ENCODE data around the gene APOD.
"Not testable (repeated sequence)": the region's sequence is repeated elsewhere in the genome, so short reads cannot be mapped to it uniquely, and the experiment has no call there.

Gene APOD

DNA sequence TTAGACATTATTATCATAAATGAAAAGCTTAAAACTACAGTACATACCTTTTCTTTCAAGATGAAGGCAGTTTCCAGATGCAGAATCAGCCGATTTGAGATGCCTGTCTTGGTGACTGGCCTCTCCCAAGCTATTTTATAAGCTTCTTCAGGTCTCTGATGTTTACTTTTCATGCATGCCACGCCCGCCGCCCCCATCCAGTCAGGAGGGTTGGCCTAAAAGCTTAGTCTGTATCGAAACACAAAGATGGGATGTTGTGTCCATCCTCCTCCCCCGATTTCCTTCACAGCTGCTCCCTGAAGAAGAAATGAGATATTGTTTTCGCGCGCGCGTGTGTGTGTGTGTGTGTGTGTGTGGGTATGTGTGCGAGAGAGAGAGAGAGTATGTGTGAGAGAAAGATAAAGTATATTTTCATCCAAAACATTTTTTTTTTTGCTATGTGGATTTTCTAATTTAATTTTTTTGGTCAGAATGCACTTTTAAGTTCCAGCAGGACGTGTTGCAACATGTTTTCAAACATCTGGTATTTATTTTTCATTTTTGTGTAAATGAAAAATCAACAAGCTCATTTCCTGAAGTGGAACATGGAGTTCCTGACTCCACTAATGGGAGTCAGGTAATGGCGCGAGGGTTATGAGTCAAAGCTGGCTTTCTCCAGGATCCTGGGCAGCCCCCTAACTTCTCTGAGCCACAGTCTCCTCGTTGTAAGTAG, at the start of gene APOD:
Gene APOD, minus strand, starts transcription at position 110 of the 712 bp plus-strand sequence. CDS start 4,479 bp downstream, outside the sequence.
- CTCF ChIA-PET = interaction anchor here (0.6 kb wide), 1 partner anchor 409 kb away, joined by 5 read pairs; no protein-coding TSS in a partner anchor
- POLR2A ChIA-PET = interaction anchor here (1.9 kb wide), 1 partner anchor 41 kb away, joined by 4 read pairs; the partner anchor contains the start of gene PPP1R2
- DNase-seq (ENCODE audit: extremely low spot score) = no peak
- no peak for TF ChIP-seq HDGF (IDR thresholded peaks at IDR 0.05; ENCODE audit: borderline replicate concordance)
- TF ChIP-seq ELF4 (IDR thresholded peaks at IDR 0.05) = no peak
- TF ChIP-seq FOXM1 (IDR thresholded peaks at IDR 0.05; ENCODE audit: borderline replicate concordance) = no peak
- TF ChIP-seq SP1 (IDR thresholded peaks at IDR 0.05) = no peak
- TF ChIP-seq ZNF384 (IDR thresholded peaks at IDR 0.05) = no peak
- no peak for TF ChIP-seq SUZ12 (IDR thresholded peaks at IDR 0.05)
- no peak for TF ChIP-seq LEF1 (IDR thresholded peaks at IDR 0.05; ENCODE audit: borderline replicate concordance)
- no peak for TF ChIP-seq NFRKB (IDR thresholded peaks at IDR 0.05)
- no peak for TF ChIP-seq ARNT (IDR thresholded peaks at IDR 0.05)
- no peak for TF ChIP-seq CTBP1 (IDR thresholded peaks at IDR 0.05; ENCODE audit: borderline replicate concordance)
- TF ChIP-seq BHLHE40 (IDR thresholded peaks at IDR 0.05; ENCODE audit: borderline replicate concordance) = no peak

DNA sequence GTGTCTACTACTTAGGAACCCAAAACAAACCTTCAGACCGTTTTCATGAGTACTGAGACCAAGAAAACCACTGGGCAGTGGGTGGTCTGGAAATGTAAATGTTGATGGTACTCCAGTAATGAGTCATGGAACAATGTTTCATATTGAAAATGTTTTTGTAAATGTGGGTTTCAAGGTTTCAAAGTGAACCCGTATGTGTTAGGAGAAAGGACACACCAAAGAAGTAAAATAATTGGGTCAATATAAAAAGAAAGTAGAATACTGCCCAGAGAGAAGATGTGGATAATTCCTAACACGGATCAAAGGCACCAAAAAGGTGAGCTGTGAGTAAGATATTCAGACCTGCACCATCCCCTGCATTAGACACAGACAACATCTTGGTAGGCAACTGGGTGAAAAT, 49.6 kb upstream of the APOD start:
- POLR2A ChIA-PET; DNase-seq (ENCODE audit: extremely low spot score); CTCF ChIA-PET: not testable (repeated sequence)

DNA sequence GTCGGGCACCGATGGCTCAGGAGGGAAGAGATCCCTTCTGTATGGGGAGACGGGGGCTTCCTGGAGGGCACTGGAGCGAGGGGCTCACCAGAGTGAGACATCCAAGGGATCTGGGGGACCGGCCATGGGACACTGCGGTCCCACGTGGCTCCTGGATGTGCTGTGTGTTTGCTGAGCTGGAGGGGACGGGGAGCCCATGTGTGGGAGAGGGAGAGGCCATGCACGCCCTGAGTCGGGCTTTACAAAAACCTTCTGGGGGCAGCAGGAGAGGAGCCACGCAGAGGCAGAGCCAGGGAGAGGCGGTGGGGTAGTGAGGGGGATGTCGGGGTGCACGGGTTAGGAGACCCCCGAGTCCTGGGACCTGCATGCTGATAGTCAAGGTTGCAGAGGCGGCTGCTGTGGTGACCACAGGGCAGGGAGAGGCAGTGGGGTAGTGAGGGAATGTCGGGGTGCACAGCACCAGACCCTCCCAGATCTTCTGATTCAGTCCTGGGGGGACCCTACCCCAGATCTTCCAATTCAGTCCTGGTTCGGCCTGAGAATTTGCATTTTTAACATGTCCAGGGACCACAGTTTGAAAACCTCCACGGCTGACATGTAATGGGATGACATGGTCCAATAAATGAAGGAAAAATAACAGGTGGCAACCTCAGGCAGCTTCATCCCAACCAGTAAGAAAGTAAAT, 48.9 kb upstream of the APOD start:
- DNase-seq (ENCODE audit: extremely low spot score); POLR2A ChIA-PET; CTCF ChIA-PET: not testable (repeated sequence)

DNA sequence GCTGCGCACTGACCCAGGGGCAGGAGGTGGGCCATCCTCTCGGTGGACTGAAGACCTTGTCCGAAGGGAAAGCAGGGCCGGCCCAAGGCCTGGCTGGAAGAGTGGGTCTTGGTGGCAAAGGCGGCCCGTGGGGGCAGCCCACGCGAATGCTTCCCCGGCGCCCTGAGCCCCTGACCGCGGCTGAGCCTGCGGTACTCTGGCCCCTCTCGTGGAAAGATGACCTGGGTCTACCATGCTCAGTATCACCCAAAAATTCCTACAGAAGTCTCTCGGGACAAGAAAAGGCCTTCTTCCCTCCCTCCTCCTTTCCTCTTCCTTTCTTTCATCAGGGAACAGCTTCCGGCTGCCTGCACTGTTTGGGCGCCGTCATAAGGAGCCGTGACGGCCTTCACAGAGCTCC, 48.3 kb upstream of the APOD start:
- POLR2A ChIA-PET; DNase-seq (ENCODE audit: extremely low spot score); CTCF ChIA-PET: not testable (repeated sequence)

DNA sequence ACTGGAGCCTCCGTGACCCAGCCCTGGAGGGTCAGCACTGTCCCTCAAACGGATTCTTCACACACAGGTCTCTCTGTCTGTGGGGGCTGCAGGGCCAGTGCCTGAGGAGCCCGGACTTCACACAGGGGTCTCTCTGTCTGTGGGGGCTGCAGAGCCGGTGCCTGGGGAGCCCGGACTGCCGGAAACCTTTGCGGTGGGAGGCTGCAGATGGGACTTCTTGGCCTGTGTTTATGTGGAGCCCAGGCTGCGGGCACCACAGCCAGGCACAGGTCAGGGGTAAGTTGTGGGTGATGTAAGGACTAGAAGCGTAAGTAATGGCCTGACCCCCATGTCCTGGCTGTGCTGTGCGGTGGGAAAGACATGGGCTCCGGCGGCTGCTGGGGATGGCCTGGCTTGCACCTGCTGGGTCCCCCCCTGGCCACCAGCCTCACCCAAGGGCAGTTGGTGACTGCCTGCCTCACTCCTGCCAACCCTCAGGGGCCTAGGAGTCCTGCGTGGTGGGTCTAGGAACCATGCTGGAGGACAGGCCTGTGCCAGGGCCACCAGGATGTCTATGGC, 47.3 kb upstream of the APOD start:
- DNase-seq (ENCODE audit: extremely low spot score); POLR2A ChIA-PET; CTCF ChIA-PET: not testable (repeated sequence)

DNA sequence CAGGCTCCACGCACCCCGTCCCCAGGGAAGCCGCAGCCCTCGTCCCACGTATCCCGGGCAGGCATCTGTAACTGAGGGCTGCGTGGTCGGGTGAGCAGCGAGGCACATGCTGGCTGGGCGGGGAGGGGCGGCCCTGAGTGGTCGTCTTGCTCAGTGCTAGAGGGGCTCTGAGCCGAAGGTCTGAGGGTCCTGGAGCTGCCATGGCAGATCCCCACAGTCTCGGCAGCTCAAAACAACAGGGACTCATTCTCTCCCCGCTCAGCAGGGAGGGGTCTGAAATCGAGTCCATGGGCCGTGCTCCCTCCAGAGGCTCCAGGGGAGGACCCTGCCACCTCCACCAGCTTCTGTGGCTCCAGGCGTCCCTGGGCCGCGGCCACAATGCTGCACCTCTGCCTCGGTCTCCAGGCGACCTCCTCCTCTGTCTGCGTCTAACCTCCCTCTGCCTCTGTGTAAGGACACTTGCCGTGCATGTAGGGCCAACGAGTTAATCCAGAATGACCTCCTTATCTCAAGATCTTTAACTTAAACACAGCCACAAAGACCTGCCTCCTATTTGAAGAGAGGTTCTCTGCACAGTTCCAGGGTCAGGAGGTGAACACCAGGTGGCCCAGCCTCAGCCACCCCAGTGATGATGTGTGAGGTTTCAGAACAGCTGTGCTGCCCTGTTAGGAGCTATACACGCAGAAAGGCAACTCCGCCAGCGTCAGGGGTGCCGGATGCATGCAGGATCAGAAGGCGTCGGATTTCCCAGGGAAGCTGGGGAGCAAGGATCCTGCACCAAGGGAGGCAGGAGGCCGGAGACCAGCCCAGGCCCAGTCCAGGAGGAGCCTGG, 46.6 kb upstream of the APOD start:
- DNase-seq (ENCODE audit: extremely low spot score); CTCF ChIA-PET; POLR2A ChIA-PET: not testable (repeated sequence)

DNA sequence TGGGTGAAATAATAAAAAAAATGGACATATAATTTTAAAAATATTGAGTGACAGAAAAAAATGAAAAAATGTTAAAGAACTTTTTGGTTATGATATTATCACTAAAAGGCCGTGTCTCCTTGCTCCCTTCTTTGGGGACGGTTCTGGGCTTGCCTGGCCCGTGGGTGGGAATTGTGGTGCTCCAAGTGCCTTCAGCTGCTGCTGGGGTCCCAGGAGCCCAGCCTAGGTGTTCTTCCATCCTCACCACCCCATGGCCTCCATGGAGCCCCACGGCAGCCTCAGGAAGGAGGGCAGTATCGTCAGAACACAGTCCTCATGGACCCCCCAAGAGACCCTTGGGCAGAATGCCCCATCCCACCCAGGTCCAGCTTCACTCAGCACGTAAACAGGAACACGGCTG, 45.9 kb upstream of the APOD start:
- CTCF ChIA-PET; DNase-seq (ENCODE audit: extremely low spot score); POLR2A ChIA-PET: not testable (repeated sequence)

DNA sequence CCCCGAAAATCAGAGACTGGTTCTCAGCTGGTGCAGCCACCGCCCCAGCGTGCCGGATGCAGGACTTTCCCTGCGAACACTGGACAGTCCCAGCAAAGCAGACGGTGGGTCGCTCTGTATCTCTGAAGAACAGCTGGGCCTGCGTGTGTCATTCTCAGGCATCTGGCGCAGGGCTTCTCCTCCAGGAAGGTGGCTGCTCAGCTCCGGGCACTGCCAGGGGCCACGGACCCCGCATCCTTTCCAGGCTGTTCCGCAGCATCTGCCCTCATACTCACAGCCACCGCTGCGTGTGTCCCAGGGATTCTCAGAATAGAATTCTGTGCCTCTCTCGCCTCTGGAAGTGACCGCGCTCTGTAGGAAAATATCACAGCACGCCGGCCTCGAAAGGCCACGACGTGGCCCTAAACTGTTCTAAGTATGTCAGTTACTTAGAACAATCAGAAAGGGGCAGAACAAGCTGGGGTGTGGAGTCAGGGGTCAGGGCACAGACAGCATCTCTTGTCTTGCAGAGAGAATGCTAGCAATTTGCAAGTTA, 44.7 kb upstream of the APOD start:
- DNase-seq (ENCODE audit: extremely low spot score); POLR2A ChIA-PET; CTCF ChIA-PET: not testable (repeated sequence)

DNA sequence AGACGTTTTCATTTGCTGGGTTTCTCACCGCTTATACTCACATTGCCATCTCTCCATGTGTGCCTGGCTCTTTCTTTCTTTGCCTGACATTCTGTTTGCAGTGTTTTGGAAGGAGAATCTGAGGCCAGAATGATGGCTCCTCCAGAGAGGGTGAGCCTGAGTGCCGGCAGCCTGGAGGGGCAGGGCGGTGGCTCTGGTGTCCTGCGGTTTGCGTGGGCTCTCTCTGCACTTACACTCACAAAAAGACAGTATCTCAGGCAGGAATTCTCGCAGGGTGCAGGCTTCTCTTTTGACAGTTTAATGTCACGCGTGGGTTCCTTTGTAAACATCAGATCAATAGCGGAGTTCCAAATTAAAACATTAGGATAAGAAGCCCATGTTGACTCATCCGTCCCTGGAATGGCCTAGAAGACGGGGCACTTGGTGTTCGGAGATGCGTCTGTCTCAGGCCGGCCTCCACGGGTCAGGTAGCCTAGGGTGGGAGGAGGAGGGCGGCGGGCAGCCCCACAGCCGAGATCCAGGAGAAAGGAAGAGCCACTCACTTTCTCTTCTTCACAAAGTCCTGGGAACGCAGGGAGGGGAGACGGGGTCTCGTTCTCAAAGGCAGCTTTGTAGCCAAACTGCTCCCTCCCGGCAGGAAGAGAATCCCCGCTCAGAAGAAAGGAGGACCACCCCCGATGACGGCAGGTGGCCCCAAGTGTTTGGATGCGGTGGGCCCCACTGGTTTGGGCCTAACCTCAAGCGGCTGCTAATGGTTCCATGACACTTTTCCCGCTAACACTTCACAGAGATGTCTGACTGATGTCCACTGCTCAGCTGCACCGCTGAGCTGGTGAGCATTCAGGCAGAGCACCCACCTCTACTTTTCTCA, 44.0 kb upstream of the APOD start:
- CTCF ChIA-PET; POLR2A ChIA-PET; DNase-seq (ENCODE audit: extremely low spot score): not testable (repeated sequence)

DNA sequence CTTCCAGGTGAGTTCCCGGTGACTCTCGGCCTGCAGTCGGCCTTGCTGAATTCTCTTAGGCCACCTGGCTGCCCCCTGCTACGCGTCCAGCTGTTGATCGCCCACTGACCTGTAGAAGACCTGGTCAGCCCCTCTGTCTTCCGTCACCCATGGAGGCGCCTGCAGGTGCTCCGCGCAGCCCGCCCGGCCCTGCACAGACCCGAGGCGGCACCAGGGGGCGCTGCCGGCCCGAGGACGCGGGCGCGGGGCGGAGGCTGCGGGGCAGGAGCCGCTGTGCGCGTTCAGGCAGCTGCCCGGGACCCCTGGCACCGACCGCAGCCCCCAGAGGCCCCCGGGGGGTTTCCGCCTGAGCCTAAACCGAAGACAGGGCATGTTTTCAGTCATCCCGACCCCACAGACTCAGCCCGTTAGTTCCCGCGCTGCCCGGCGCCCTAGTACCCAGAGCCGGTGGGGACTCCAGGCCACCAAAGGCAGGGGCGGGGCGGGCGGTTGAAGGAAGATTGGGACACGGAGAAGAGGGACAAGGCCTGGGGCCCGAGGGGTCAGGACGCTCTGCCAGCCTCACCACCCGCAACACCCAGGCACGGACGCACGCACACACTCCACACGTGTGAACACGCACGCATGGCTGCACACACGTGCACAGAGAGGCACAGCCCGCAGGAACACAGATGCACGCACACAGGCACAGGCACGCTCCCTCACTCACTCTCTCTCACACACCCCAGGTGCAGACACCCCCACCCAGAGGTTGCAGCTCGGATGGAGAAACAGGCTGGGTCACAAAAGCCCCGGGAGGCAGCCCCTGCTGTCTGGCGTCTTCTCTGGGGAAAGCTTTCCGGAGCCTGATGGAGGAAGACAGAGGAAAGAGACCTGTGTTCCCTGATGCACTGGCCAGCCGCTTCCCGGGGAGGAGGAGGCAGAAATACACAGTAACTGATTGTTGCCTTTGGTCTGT, 41.1 kb upstream of the APOD start:
- DNase-seq (ENCODE audit: extremely low spot score); POLR2A ChIA-PET; CTCF ChIA-PET: not testable (repeated sequence)

DNA sequence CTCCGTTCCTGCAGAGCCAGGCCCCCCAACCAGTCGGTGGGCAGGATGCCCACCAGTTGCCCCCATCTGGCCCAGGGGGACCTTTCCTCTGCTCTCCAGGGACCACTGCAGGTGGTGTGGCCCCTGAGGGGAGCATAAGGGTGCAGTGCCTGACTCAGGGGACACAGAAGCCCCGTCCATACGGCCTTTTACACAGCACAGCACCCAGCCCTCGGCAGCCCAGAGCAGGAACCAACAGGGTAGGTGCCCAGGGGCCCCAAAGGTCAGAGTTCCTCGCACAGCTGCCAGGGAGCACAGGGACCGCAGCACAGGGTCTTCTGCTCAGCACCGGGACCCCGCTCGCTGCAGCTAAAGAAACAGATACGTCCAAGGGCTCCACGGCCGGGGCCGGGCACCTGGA, 40.4 kb upstream of the APOD start:
- DNase-seq (ENCODE audit: extremely low spot score); CTCF ChIA-PET; POLR2A ChIA-PET: not testable (repeated sequence)

DNA sequence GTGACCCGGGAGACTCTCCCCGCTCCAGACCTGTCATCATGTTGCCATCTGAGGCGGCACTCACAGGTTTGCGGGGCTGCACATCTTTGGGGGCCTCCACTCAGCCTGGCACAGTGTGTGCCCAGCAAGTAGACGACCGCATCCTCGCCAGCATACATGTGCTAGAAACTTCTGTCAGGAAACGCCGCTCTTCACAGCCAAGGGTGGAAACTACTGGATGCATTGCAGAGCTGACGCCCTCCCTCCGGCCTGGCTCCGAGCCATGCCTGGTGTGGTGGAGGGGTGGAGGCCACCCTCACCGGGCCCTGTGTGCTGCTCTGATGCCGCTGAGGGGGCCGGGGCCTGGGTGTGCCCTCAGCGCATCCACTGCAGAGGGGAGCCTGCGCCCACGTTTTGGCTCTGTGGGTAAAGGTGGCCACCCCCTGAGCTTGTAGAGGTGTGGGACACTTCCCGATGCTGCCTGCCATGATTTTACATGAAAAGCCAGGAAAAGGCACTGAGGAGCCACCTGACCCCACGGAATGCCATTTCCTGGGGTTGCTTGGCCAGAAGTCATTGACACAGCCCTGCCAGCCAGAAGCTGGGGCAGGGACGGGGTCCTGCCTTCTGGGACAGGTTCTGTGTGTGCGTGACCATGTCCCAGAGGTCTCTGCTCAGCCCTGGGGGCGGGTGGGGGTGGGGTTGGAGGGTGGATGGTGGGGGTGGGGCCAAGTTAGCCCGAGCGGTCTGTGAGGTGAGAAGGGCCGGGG, 39.7 kb upstream of the APOD start:
- DNase-seq (ENCODE audit: extremely low spot score); CTCF ChIA-PET; POLR2A ChIA-PET: not testable (repeated sequence)

DNA sequence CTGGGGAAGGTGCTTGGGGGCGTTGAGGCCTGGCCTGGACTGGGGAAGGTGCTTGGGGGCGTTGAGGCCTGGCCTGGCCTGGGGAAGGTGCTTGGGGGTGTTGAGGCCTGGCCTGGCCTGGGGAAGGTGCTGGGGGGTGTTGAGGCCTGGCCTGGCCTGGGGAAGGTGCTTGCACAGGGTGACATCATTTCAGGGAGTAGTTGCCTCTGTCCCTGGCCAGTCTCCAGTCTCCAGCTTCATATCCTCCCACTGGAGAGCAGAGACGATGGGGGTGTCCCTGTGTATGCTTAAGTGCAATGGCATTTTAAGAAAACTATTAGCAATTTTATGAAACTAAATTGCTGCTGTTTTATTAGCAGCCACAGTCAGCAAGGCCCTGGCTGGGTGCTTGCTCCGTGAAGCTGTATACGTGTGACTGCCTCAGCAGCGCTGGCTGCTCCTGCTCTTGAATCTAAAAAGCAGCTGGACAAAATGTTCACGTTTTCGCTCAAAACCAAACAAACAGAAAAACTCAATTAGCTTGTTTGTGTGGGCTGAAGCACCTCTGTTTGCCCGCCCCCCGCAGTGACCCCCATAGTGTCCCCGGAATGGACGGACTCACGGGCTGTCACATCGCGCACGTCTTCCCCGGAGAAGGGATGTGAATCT, 38.9 kb upstream of the APOD start:
- CTCF ChIA-PET; DNase-seq (ENCODE audit: extremely low spot score); POLR2A ChIA-PET: not testable (repeated sequence)

Measured in HEK293T (cell line).